ENCODE results near the gene CABP1. TPM values are rescaled to one million over a fixed set of nuclear protein-coding genes. Genes with fewer than 3 reads are reported as not detected.
A peak's percentile ranks its signal among the peaks of the same experiment; 100 is the strongest.
"Not testable (repeated sequence)": the region's sequence is repeated elsewhere in the genome, so short reads cannot be mapped to it uniquely, and the experiment has no call there.

The CABP1 gene
- total RNA-seq, 4 donors from 2014 or later = 0.33 to 1.4 TPM; not detected in 2

- intact Hi-C loops (cut with DNase I) = no loop called here
- 75 to 78% methylated on average over 3 of the region's 3 CpGs for WGBS, 2 donors
- Histone ChIP-seq H3K27me3 (no peaks in the 10 kb centered on the region), H3K36me3 (no peaks in the 10 kb centered on the region), H3K27ac (no peak overlapping the region), H3K9me3 (no peaks in the 10 kb centered on the region), H3K4me1 (peaks cover 0 to 10% of the 10 kb centered on the region in 2 donors), H3K4me3 (replicated peaks in 1 of 3) (no peak overlapping the region)
- no peak for TF ChIP-seq POLR2A (IDR thresholded peaks at IDR 0.05)
- no peak for TF ChIP-seq CTCF (IDR thresholded peaks at IDR 0.05)
- no peak for DNase-seq
Measured at GRCh38 chr12:120597861-120598260, 42.6 kb upstream of the CABP1 start.

- peak; percentile 14 to 15 for DNase-seq
- H3K27me3 ChIP-seq = no peaks in the 10 kb centered on the region
- 38 to 40% methylated on average over 12 to 13 of the region's 13 CpGs for WGBS, 2 donors
- H3K9me3 ChIP-seq = no peaks in the 10 kb centered on the region
- H3K4me3 ChIP-seq (replicated peaks in 1 of 3) = no peak overlapping the region
- intact Hi-C loops (cut with DNase I) = no loop called here
- H3K36me3 ChIP-seq = no peaks in the 10 kb centered on the region
- TF ChIP-seq POLR2A (IDR thresholded peaks at IDR 0.05) (no peak), CTCF (IDR thresholded peaks at IDR 0.05) (no peak)
- peaks cover 0 to 10% of the 10 kb centered on the region in 2 donors for H3K4me1 ChIP-seq
- no peak overlapping the region for H3K27ac ChIP-seq
Measured at GRCh38 chr12:120598674-120599463, 41.6 kb upstream of the CABP1 start.

GRCh38 chr12:120599672-120600552, 40.5 kb upstream of the CABP1 start:
- intact Hi-C loops (cut with DNase I) = no loop called here
- H3K36me3 ChIP-seq = no peaks in the 10 kb centered on the region
- no peak overlapping the region for H3K4me3 ChIP-seq (replicated peaks in 1 of 3)
- peaks cover 0 to 10% of the 10 kb centered on the region in 2 donors for H3K4me1 ChIP-seq
- no peak for DNase-seq
- no peaks in the 10 kb centered on the region for H3K27me3 ChIP-seq
- H3K9me3 ChIP-seq = no peaks in the 10 kb centered on the region
- no peak overlapping the region for H3K27ac ChIP-seq
- TF ChIP-seq POLR2A (IDR thresholded peaks at IDR 0.05) (no peak), CTCF (IDR thresholded peaks at IDR 0.05) (no peak)
- WGBS, 2 donors = 67 to 74% methylated on average over 23 of the region's 23 CpGs

GRCh38 chr12:120602416-120602815, 38.0 kb upstream of the CABP1 start:
- DNase-seq; intact Hi-C loops (cut with DNase I); H3K36me3 ChIP-seq; H3K27me3 ChIP-seq; H3K9me3 ChIP-seq; H3K27ac ChIP-seq; H3K4me3 ChIP-seq (replicated peaks in 1 of 3): not testable (repeated sequence)
- peaks cover 0 to 10% of the 10 kb centered on the region in 2 donors for H3K4me1 ChIP-seq
- WGBS, 2 donors = 64 to 72% methylated on average over 5 of the region's 5 CpGs

- no peak overlapping the region for H3K27ac ChIP-seq
Measured at GRCh38 chr12:120610560-120610959, 29.9 kb upstream of the CABP1 start.

GRCh38 chr12:120611534-120611933, 28.9 kb upstream of the CABP1 start:
- H3K9me3 ChIP-seq; H3K4me1 ChIP-seq; H3K27ac ChIP-seq; H3K4me3 ChIP-seq (replicated peaks in 1 of 3); H3K36me3 ChIP-seq; DNase-seq; intact Hi-C loops (cut with DNase I); H3K27me3 ChIP-seq: not testable (repeated sequence)
- 75 to 82% methylated on average over 1 of the region's 1 CpG for WGBS, 2 donors

More at GRCh38 chr12:120610560-120610959, 29.9 kb upstream of the CABP1 start:
- intact Hi-C loops (cut with DNase I) = no loop called here
- H3K27me3 ChIP-seq = no peaks in the 10 kb centered on the region
- no peak for DNase-seq
- H3K4me3 ChIP-seq (replicated peaks in 1 of 3) = no peak overlapping the region
- WGBS, 2 donors = 78 to 79% methylated on average over 4 of the region's 4 CpGs
- H3K36me3 ChIP-seq = no peaks in the 10 kb centered on the region
- H3K9me3 ChIP-seq = no peaks in the 10 kb centered on the region
- H3K4me1 ChIP-seq = no peaks in the 10 kb centered on the region
- TF ChIP-seq POLR2A (IDR thresholded peaks at IDR 0.05) (no peak), CTCF (IDR thresholded peaks at IDR 0.05) (no peak)
